Esophagus muscularis mucosa (tissue), 4 donors: ENCODE measurements around the gene ROBO1.

ENCODE experiments used
- CTCF ChIP-seq, 3 experiments: fragments of 200-600 bp in 2 of 3; fragments of 450-650 bp in 1 of 3; sonication (generic) in 2 of 3; IDR thresholded peaks; one replicate each; pipeline ENCODE4 v1.5.1; 2017 to 2019; ENCODE audit warnings: antibody characterized with exemption in 3 of 3, mild to moderate bottlenecking in 2 of 3, moderate library complexity in 1 of 3
- EP300 ChIP-seq: sonication (generic); formaldehyde crosslinking; IDR thresholded peaks from one replicate; pipeline ENCODE4 v1.6.1; 2017; ENCODE audit warnings: antibody characterized with exemption
- POLR2A ChIP-seq: fragments of 450-650 bp; IDR thresholded peaks from one replicate; pipeline ENCODE4 v1.6.1; 2017; ENCODE audit warnings: antibody characterized with exemption, moderate library complexity, mild to moderate bottlenecking, low read depth
- POLR2AphosphoS5 ChIP-seq, 2 donors: sonication (generic); formaldehyde crosslinking; IDR thresholded peaks; one replicate each; pipeline ENCODE4 v1.6.1; 2017; ENCODE audit warnings: antibody characterized with exemption in 2 of 2

GRCh38 chr3:78611278-78611677 is 1156.5 kb downstream of the ROBO1 start:
- TF ChIP-seq POLR2A (no peak), POLR2AphosphoS5 (IDR thresholded peaks at IDR 0.05) (no peak), CTCF (IDR thresholded peaks at IDR 0.05) (no peak), EP300 (no peak)
